Stimulated activated naive CD4-positive, alpha-beta T cell treated with Interleukin-2 at 50 U/mL for 16 hours (primary cell): Measurements from ENCODE around the gene ARF4.

Experiments used
- DNase-seq: peaks from one replicate; lab custom pipeline; 2025; lab: John Stamatoyannopoulos, UW

Gene ARF4

DNA sequence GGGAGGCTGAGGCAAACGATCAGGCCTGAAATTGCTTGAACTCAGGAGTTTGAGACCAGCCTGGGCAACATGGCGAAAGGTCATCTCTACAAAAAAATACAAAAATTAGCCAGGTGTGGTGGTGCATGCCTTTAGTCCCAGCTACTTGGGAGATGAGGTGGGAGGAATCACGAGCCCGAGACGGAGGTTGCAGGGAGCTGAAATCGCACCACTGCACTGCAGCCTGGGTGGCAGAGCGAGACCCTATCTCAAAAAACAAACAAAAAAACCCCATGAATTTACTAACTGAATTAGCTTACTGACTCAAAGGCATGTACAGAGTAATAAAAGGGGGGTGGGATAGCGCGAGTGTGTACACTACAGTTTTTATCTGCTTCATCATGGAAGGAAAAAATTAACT lies 19.3 kb downstream of the ARF4 start:
- no peak for DNase-seq

DNA sequence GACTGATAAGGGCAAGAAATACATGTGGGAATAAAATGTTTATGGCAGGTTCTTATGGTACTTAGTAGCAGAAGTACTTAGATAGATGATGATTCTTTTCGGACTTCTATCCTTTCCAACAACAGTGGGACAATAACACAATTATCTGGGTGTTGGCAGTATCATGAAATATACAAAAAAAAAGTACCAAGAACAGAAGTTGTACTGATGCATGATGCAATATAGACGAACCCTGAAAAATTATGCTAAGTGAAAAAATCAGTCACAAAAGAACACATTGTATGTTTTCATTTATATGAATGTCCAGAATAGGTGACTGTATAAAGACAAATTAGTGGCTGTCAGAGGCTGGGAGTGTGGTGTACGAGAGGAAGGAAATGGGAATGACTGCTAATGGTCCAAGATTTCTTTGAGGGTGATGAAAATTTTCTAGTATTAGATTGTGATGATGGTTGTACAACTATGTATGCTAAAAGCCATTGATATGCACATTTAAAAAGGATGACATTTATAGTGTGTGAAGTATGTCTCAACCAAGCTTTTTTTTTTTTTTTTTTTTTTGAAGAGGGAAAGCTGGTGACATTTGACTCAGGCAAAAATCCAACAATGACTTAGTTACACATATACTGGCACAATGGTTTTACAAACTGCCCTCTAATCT lies 21.0 kb downstream of the ARF4 start:
- DNase-seq, result no peak

- no peak for DNase-seq
Measured at GRCh38 chr3:57572096-57572495, 25.0 kb downstream of the ARF4 start.

- no peak for DNase-seq
Measured at GRCh38 chr3:57570878-57571277, 26.3 kb downstream of the ARF4 start.

GRCh38 chr3:57569859-57570450 lies 27.2 kb downstream of the ARF4 start:
- no peak for DNase-seq

DNA sequence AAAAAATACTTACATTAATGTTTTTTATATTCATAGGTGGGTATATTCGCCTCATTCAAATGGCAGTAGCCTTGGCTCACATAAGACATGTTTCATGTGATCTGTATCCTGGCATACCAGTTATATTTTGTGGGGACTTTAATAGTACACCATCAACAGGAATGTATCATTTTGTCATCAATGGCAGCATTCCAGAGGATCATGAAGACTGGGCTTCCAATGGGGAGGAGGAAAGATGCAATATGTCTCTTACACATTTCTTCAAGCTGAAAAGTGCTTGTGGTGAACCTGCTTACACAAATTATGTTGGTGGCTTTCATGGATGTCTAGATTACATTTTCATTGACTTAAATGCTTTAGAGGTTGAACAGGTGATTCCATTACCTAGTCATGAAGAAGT lies 37.6 kb downstream of the ARF4 start:
- no peak for DNase-seq

- peak; percentile 21 for DNase-seq
Measured at GRCh38 chr3:57557085-57557537, 40.0 kb downstream of the ARF4 start.

DNA sequence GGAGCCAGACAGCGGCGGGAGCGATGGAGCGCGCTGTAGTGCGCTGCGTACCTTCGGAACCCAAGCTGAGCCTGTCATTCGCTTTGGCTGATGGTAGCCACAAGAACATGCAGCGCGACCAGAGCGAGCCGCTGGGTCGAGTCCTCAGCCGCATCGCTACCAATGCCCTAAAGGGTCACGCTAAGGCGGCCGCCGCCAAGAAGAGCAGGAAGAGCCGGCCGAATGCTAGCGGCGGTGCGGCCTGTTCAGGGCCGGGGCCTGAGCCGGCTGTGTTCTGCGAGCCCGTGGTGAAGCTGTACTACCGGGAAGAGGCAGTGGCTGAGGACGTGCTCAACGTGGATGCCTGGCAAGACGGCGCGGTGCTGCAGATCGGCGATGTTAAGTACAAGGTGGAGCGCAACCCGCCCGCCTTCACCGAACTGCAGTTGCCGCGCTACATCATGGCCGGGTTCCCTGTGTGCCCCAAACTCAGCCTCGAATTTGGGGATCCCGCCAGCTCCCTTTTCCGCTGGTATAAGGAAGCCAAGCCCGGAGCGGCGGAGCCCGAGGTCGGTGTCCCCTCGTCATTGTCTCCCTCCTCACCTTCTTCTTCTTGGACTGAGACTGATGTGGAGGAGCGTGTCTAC lies 40.6 kb downstream of the ARF4 start:
- peak; percentile 23 for DNase-seq

DNA sequence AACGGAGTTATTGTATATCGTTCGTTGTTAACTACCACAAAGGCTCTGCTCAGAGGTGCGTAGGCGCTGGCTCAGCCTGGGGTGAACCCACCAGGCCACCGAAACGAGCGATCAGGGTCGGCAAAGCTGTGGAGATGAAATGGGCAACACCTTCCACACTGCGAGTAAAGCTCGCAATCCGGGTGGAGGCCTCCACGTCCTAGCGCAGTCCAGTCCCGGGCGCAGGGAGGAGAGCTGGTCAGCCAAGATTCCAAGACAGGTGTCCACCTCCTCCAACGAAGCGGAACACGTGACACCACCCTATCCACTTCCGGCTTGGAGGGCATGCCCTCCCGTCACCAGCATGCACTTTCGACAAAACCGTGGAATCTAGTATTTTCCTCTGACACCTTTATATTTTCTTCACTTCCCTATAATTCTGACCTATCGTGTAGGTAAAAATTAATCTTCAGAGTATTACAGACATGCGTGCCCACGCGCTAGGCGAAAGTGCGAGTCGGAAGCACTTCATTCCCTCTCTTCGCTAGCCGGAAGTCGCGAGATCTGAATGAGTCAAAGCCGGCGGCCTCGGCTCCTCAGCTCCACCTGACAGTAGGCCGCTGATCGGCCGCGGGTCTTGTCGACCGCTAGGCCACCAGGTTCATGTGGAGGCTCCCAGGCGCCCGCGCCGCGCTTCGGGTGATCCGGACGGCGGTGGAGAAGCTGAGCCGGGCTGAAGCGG lies 41.2 kb downstream of the ARF4 start, which contains the start of gene PDE12:
Gene PDE12 (plus strand): TSS at position 537 of the 721 bp plus-strand sequence. CDS start 106 bp downstream, at position 643.
- DNase-seq, result peak; percentile 83

- DNase-seq, result no peak
Measured at GRCh38 chr3:57555306-57555705, 41.8 kb downstream of the ARF4 start.

- DNase-seq, result no peak
Measured at GRCh38 chr3:57546616-57547015, 50.5 kb downstream of the ARF4 start.

DNA sequence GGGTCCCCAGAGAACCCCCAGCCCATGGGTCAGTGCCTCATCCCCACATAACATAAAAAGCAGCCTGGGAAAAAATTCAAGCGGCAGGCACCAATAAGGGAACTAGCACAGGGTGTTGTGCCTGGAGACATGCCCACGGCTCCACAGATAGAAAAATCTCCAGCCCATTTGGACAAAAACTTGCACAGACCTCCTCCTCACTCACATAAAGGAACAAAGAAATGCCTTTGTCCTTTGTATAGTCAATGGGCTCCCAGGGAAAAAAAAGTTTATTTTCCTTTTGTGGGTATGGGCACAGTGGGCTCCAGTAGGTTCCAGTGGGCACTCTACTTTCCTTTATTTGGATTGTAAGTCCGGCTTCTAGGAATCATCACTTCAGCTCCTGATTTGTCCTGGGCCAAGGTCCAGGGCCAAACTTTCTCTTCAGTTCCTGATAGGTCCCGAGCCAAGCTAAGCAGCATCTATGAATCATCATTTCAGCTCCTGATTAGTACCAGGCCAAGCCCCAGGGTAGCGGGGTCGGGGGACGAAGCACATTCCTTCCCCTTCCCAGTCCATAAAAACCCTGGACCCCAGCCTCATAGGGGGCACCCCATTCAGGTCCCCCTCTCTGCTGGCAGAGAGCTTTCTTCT lies 51.4 kb downstream of the ARF4 start:
- DNase-seq, result no peak

DNA sequence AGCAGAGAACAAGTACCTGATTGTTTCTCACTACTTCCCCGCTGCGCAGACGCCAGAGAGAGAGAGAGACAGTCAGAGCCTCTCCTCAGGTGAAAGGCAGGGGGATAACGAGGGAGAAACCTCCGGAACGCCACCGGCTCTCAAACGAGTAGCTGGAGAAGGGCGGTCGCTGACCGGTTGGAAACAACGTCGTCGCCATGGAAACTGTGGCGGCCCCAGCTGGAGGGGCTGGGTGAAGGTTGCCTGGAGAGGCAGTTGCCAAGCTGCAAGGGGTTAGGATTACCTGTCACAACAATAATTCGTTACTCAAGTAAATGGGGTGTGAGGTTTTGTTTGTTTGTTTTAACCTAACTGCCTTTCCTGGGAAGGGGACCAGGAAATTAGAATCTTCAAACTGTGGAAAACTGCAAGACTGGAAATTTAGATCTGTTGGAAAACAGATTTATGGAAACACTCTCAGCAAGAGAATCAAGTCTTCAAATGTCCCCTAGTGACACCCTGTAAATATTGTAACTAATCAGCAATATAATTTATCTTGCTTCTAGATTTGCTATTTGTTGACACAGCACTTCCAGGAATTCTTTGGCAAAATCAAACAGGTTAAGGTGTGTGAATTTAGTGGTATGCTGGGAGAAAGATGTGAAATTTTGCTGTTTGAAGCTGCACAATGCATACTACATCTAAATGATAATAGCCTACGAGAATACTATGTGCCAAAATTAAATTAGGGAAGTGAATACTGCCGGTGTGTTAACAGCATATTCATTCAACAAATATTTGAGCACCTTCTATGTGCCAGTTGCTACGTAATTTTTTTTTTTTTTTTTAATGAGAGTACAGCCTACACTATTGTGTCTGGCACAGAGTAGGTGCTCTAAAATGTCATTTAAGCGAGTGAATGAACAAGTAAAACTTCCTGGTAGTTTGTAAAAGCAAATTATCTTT lies 52.7 kb downstream of the ARF4 start, which contains the start of gene DNAH12:
Gene DNAH12 (minus strand): TSS at position 164 of the 945 bp plus-strand sequence. CDS start 1,474 bp downstream, outside the sequence.
- DNase-seq, result no peak

DNA sequence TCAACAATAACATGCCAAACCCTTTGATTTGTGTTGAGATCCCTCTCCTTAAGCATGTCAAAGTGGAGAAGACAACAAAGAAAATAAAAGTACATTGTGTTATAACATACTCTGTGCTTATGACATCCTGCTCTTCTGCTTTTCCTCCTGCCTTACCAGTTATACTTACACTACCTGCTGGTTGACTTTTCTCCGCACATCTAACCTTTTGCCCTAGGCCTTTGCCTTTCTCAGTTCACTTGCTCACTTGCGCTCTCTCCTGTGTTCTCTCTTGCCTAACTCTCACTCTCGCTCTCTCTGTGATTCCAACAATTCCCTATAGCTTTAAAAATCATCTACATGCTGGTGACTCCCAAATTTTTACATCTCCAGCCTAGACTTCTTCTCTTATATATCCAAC lies 58.7 kb downstream of the ARF4 start:
- DNase-seq, result no peak

DNA sequence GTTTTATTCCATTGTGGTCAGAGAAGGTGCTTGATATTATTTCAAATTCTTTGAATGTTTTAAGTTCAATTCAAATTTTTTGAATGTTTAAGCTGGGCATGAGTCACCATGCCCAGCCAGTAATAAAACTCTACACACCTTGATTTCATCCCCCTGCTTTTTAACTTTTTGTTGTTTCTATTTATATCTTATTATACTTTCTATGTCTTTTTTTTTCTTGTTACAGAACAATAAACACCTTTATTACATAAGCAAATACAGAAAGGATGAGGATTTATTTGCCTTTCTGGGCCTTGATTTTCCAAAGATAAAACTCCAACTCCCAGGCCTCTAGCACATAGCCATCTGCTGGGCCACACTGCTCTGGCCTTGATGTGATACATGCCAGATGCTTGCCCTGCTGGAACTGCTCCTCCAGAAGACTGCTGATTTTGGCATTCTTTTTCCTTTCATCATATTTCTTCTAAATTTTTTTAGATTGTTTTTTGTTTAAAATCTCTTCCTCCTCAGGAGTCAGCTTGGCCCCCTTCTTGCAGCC lies 67.0 kb downstream of the ARF4 start:
- DNase-seq, result no peak
